HL-60/S4 (cell line): ENCODE data around the gene CCDC69.
"Not testable (repeated sequence)": the region's sequence is repeated elsewhere in the genome, so short reads cannot be mapped to it uniquely, and the experiment has no call there.

Experiments used
- in situ Hi-C: fragments of 300-500 bp; cut with MboI; formaldehyde crosslinking; loops from 2 replicates; pipeline ENCODE4 v1.14.3; 2022; ENCODE audit warnings: low sequenced_read_pairs

Gene CCDC69, protein sequence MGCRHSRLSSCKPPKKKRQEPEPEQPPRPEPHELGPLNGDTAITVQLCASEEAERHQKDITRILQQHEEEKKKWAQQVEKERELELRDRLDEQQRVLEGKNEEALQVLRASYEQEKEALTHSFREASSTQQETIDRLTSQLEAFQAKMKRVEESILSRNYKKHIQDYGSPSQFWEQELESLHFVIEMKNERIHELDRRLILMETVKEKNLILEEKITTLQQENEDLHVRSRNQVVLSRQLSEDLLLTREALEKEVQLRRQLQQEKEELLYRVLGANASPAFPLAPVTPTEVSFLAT

DNA sequence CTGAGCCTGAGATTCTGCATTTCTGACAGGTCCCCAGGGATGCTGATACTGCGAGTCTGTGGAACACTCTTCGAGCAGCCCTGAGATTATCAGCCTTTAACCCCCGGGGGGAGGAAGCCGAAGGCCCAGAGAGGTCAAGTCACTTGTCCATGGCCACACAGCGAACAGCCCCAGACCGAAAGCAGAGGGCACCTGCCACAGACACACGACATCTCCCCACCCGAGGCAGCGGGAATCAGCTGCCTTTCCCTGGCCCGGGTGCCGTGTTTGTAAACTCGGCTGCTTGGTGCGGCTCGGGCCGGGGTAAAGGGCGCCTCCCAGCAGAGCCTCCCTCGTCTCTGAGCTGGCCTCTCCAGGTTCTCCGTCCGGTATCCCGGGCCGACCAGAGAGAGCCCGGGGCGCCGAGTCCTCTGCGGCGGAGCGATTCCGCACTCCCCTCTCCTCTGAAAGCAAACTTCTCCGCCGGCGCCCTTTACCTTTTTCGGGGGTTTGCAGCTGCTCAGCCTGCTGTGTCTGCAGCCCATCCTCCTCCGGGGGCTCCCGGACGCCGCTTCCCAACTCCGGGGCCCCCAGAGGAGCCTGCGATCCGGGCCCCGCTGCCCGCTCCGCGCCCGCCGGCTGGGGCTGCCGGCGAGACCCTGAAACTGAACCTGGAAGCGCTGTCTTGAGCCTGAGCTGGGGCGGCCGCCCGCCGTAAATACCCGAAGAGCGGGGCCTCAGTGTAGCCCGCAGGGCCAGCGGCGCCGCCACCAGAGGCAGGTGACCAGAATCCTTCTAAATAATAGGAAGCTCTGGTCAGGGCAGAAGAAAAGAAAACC lies at the start of gene CCDC69:
Gene CCDC69, minus strand, starts transcription at position 646 of the 818 bp plus-strand sequence. Its CDS starts 122 bp downstream, at position 524.
- in situ Hi-C loops: no loop called here

DNA sequence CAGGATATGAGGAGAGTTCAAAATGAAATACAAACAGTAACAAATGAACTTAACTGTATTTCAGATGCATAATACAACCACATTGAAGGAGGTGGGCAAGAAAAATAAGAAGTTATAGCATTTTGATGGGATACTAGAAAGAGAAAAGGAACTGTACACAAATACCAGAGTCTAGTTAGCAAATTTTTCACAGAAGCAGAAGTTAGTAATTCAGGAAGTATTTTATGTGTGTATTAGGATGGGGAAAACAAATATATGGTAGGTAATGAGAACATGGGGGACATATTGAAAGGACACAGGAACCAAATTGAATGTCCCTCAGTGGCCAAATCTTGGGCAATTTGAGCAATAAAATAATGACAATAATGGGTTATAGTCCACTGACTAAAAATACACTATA lies 47.4 kb upstream of the CCDC69 start:
- in situ Hi-C loops: no loop called here

DNA sequence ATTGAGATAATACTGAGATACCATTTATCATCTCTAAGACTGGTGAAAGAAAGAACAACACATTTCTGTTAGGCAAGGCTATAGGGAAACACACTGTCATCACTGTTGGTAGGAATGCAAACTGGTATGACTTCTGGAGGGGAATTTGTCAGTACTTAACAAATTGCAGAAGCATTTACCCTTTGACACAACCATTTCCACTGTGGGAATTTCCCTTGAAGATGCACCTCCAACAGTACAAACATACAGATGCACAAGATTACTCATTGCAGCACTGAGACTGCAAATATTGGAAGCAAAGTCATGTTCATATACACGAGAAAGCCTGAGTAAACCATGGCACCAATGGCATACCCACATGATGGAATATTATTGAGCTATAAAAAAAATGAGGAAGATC lies 46.7 kb upstream of the CCDC69 start:
- in situ Hi-C loops: no loop called here

DNA sequence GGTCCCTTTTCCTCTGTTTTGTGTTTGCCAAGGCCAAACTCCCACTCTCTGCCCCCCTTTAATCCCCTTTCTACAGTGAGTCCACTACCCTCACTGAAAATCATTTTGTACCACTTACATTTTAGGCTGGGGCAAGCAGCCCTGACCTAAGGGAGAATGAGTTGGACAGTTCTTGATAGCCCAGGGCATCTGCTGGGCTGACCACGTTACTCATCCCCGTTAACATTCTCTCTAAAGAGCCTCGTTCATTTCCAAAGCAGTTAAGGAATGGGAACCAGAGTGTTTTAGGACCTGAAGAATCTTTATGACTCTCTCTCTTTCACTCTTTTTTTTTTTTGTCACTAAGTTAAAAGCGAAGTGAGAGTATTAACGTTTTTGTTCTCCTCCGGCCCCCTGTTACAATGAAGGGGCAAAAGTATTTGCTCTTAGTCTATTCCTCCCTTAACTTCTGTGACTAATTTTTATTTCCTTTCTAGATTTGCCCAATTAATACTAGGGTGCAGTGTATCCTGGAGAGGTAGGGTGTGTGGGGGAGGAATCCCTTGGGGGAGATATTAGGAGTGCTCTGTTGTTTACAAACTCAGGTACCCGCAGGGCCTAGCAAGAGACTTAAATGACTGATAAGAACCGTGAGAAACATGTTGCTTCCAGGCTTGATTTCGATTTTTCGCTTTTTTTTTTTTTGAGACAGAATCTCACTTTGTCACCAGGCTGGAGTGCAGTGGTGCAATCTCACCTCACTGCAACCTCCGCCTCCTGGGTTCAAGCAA lies 43.8 kb upstream of the CCDC69 start:
- in situ Hi-C loops: no loop called here

DNA sequence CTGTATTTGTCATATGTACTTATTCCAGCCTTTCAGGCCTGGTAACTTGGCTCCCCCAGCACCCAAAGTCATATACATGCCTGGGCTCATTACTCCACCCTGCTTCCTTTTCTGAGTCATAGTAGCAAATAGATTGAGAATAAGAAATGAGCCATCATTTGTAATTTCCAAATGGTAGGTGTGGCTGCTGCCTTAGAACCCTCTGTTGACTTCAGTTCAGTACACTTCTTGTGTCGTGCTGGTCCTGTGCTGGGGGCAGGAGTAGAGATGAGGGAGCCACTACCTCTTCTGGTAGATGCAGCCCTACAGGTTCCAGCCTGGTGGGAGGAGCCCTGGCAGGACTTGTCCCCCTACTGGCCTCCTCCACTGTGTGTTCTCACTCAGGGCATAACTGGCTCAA lies 40.2 kb upstream of the CCDC69 start:
- in situ Hi-C loops: no loop called here

DNA sequence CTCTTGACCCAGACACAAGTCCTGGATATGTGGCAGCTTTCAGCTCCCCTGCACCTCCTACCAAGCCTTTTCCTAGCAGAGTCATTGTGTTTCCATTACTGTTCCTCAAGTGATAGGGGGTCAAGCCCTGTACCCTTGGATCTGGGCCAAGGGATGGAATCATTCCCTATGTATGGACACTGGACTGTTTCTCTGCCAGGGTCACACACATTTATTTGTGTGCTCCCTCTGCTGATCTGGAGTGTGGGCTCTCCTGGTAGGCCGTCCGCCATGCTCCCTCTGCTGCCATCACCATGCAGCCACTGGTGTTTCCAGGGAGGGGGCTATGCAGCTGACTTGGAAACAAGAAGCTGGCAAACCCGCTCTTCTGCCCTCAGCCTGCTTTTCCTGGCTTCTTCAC lies 38.6 kb upstream of the CCDC69 start:
- in situ Hi-C loops: no loop called here

DNA sequence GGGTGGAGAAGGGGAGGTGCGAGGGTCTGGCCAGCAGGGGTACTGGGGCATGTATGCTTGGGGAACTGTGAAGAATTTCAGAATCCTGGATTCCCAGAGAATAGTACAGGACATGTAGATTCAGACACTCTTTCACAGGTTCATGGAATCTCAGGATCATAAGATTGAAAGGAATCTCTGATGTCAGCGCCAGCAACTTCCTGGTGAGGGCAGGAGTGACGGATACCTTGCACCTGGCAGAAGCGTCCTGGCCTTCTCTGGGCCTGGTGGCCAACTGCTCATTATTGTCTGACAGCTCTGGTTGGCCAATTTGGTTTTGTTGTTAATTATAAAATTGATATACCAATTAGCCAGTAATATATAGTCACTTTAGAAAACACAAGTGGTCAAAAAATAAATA lies 36.0 kb upstream of the CCDC69 start:
- in situ Hi-C loops: no loop called here

DNA sequence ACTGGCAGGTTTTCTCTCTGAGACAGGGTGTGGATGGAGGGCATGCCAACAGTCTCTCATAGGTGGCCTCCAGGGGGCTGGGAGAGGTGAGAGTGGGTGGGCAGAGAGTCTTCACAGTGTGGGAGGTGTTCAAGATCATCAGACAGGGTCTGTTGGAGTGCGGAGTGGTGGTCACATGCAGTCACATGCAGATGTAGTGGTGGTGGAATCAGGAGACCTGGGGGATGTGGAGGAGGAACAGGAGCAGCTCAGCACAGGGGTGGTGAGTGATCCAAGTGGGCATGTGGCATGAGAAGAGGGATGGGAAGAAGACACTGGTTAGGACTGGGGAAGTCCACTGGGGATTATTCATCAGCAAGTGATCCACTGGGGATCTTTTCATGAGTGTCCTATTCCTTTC lies 34.9 kb upstream of the CCDC69 start:
- in situ Hi-C loops: no loop called here

DNA sequence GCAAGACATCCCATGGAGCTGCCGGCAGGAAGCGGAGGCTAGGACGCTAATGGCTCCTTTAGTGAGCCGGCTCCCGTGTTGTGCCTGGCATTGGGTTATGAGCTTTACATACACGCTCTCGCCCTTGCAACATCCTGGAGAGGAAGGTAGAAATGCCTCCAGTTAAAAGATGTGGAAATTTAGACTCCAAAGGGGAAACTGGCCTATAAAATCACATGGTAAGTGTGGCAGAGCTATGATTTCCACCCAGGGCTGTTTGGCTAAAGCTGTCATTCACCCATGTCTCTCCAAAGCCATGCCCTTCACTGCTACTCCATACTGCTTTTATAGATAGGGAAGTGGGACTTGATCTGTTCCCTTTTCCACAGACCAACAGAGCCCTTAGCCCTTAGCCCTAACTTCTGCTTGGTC lies 34.3 kb upstream of the CCDC69 start:
- in situ Hi-C loops: no loop called here

DNA sequence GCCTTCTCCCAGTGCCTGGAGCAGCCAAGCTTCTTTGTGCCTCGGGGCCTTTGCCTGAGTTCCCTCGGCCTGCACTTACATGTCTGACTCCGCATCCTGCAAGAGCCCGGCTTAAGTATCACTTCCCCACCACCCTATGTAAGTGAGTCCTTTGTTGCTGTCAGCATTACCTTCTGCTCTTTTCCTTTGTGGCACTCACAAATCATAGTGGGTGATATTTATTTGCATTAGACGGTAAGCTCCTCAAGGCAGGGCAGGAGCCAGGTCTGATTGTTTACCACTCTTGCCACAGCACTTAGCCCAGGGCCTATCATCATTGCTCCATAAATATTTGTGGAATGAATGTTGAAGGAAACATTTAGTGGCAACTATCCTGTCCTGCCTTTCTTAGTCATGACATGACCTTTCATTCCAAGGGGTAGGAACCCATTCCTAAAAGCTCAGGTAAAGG lies 33.9 kb upstream of the CCDC69 start:
- in situ Hi-C loops: no loop called here

DNA sequence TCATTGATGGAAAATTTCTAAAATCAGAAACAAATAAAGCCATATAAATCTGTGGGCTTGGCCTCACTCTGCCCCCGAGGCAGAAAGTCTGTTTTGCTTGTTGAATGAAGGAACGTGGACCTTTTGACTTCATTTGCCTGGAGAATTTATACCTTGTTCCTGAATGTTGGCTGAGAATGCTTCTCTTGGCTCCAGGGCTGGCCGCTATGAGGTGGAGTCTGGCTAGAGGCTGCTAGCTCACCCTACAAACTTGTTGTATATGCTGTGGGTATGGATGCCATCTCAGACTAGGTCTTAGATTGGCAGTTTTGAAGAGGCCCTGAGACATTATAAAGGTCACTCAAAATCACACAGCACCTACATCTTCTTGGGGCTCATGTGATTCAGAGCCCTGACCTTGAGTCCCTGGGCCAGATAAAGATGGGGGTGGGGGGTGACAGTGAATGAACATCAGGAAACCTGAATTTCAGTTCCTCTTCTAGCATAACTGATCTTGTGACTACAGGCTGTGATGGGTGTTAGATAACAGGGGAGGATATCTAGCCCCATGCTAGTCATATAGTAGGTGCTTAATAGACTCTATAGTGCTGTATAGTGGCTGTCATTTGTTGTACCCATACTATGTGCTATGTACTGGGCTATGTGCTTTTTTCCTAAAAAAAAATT lies 31.9 kb upstream of the CCDC69 start:
- in situ Hi-C loops: no loop called here

DNA sequence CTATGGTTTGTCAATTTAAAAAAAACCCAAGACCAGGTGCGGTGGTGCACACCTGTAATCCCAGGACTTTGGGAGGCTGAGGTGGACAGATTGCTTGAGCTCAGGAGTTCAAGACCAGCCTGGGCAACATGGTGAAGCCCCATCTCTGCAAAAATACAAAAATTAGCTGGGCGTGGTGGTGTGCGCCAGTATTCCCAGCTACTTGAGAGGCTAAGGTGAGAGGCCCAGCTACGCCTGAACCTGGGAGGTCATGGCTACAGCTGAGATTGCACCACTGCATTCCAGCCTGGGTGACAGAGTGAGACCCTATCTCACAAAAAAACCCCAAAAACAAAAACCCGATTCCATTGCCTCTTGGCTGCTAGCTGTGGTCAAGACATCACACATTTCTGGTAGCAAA lies 31.1 kb upstream of the CCDC69 start:
- in situ Hi-C loops: not testable (repeated sequence)

DNA sequence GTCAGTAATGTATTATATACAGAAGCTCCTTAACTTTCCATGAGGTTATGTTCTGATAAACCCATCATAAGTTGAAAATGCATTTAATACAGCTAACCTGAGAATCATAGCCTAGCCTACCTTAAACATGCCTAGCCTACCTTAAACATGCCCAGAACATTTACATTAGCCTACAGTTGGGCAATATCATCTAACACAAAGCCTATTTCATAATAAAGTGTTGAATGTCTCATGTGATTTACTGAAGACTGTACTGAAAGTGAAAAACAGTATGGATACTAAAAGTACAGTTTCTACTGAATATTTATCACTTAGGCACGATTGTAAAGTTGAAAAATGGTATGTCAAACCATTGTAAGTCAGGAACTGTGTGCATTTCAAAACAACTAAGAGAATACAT lies 30.7 kb upstream of the CCDC69 start:
- in situ Hi-C loops: no loop called here

DNA sequence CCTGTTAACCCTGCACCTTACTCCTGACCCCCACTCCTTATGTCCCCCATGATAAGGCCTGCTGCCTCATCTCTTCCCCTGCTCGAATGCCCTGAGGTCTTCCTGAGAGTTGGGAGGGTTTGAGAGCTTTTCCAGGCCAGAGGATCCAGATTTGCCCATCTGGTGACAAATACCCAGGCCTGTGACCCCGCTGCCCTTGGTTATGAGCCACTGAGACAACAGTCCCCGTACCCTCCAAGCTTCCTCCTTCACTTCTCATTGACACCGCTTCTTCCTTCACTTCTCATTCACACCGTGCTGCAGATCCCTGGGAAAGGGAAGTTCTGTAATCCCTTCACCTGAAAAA lies 29.7 kb upstream of the CCDC69 start:
- in situ Hi-C loops: no loop called here

DNA sequence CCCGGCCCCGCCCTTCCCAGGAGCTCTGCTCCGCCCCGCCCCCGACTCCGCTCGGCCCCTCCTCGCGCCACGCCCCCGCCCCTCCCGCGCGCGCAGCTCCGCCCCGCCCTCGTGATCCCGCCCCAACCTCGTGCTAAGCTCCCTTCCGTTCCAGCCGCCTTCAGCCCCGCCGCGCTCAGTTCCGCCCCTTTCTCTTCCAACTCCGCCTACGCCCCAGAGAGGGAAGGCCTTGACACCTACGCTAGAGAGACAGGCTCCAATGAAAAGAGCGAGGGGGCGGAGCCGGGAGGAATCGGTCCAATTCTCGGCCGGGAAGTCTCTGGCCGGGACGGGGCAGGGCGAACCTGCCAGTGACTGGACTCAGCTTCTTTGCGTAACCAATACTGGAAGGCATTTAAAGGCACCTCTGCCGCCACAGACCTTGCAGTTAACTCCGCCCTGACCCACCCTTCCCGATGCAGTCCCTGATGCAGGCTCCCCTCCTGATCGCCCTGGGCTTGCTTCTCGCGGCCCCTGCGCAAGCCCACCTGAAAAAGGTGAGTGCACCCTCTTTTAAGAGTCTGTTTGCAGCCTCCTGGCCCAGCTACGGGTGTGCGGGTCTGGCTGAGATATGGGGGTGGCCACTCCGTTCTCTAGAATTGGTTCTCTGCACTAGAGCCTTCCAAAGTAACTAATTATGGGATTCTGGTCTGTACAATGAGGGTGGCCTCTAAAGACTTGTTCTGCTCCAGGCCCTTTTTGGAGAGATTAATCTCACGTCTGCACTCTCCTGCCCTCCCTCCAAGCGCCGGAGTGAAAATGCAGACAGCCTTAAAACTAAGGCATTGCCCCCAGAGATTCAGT lies 29.1 kb upstream of the CCDC69 start, which contains the start of gene GM2A:
Gene GM2A, plus strand, starts transcription at position 424 of the 843 bp plus-strand sequence. Its CDS starts 32 bp downstream, at position 456.
- in situ Hi-C loops: no loop called here

DNA sequence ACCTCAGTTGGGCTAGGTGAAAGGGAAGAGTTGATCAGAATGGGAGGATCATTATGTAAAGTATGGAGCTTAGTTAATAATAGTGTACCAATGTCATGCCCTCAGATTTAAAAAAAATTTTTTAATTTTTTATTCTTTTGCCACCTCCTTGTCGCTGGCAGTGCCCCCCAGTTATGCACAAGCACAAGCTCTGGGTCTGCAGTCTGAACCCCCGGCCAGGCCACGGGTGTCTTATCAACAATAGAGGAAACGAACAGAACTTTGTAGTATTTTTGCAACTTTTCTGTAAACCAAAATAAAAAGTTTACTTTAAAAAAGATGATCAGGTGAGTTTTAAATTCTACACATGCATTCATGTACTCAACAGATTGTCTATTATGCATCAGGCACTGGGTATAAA lies 27.7 kb upstream of the CCDC69 start:
- in situ Hi-C loops: no loop called here

DNA sequence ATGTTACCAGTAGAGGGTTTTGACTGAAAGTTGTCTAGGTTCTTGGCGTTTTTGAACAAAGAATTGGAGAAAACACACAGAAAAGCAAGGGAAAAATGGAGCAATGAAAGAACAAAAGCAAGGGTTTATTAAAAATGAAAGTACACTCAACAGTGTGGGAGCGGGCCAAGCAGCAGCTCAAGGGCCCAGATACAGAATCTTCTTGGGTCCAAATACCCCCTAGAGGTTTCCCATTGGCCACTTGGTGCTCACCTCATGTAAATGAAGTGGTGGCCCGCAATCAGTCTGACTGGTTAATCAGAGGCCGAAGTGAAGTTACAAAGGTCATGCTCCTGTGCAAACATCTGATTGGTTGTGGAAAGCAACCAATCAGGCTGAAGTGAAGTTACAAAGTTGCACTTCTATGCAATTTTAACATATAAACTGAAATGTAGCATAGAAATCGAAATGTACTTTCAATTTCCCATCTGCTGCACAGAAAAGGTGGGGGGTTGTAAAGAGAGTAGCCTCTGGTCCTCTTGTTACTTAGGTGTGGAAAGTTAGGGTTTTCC lies 27.2 kb upstream of the CCDC69 start:
- in situ Hi-C loops: no loop called here

DNA sequence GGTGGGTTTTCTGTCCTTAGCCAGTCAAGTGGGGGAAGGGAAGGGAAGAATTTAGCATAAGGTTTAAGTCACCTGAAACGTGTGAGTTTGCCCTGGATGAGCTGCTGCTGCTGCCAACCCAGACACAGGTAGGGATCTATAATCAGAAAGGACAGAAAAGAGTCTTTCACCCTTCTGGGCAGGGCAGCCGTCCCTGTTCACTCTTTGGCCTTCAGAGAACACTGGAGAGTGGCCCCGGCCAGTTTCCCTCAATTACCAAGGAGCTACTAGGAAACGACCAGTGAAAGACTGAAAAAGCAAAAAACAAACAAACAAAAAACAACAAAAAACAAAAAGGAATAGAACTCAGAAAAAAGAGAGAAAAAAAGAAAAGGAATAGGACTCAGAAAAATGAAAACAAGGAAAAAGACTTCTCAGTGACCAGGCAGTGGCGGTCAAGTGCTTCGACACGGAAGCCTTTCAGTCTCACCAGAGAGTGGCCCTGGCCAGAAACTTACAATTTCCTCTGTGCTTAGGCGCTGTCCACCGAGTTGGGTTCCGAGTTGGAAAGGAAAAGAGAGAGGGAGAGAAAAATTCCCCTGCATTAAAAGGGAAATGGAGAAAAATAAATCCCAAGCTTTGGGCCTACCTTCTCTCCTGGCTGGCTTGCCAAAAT lies 26.6 kb upstream of the CCDC69 start:
- in situ Hi-C loops: no loop called here

DNA sequence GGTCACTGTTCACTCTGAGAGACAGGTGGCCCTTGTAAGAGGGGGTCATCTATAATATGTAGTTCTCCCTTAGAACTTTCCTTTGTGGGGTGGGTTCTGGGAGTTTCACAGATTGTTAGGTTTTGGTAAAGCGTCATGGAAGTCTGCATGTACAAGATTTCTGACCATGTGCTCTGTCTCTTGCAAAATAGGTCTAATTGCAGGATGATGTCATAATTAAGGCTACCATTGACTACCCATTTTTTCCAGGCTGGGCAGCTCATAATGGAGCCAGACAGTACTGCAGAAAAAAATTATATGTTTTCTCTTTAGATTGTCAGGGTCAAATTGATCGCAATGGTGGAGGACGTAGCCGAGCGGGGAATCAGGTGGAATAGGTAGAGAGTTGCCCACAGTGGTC lies 25.4 kb upstream of the CCDC69 start:
- in situ Hi-C loops: no loop called here
